Lower leg skin (tissue), 4 donors: Measurements from ENCODE around the gene CUL9. TPM values are rescaled to one million over a fixed set of nuclear protein-coding genes. Genes with fewer than 3 reads are reported as not detected.
A peak's percentile ranks its signal among the peaks of the same experiment; 100 is the strongest.

Experiments used
- DNase-seq, 2 donors: peaks; one replicate each; pipeline ENCODE4 v3.0.0-alpha.2; 2019; ENCODE audit warnings: low spot score in 2 of 2
- H3K4me3 ChIP-seq: fragments of 200-600 bp; sonication (generic); 2 replicates; pipeline ENCODE4 v1.5.1; 2017; ENCODE audit warnings: mild to moderate bottlenecking, low read depth; ENCODE audit not compliant: poor library complexity, severe bottlenecking
- CTCF ChIP-seq, 3 donors: fragments of 450-650 bp; IDR thresholded peaks; one replicate each; pipeline ENCODE4 v1.5.1; 2016; ENCODE audit warnings: antibody characterized with exemption in 3 of 3, mild to moderate bottlenecking in 3 of 3, moderate library complexity in 2 of 3
- POLR2A ChIP-seq, 2 donors: fragments of 450-650 bp; IDR thresholded peaks; one replicate each; pipeline ENCODE4 v1.6.1; 2016 to 2017; ENCODE audit warnings: antibody characterized with exemption in 2 of 2, mild to moderate bottlenecking in 1 of 2, moderate library complexity in 1 of 2
- WGBS, 2 donors: methylation state at CpG; one replicate each; pipeline ENCODE4 v1.1.5; 2018; 5-methylcytosine and 5-hydroxymethylcytosine counted together
- intact Hi-C: fragments of 100-400 bp; cut with DNase I; formaldehyde crosslinking; loops from one replicate; pipeline ENCODE4 v1.15.0; 2023; ENCODE audit warnings: low total_unique reads
- total RNA-seq, 4 donors: library from RNA; depleted of rRNA; stranded (reverse); fragments of >200 nt; gene quantifications; one replicate each; pipeline ENCODE4 v1.1.0, GENCODE V29; 2016

CUL9 gene
- total RNA-seq, 4 donors from 2014 or later: 38.7 to 64.4 (median 47.4) TPM

- TF ChIP-seq CTCF (IDR thresholded peaks at IDR 0.05): no peak
- TF ChIP-seq POLR2A (IDR thresholded peaks at IDR 0.05): no peak
- 66 to 68% methylated on average over 18 to 19 of the region's 20 CpGs for WGBS, 2 donors
- H3K4me3 ChIP-seq: no peak overlapping the region
- intact Hi-C loops: no loop called here
- DNase-seq: no peak
Observed at GRCh38 chr6:43221046-43221972, 39.3 kb downstream of the CUL9 start.

GRCh38 chr6:43222418-43223059, 40.5 kb downstream of the CUL9 start:
- 82 to 83% methylated on average over 15 of the region's 15 CpGs for WGBS, 2 donors
- no peak for TF ChIP-seq CTCF (IDR thresholded peaks at IDR 0.05)
- TF ChIP-seq POLR2A (IDR thresholded peaks at IDR 0.05): no peak
- intact Hi-C loops: no loop called here
- no peak overlapping the region for H3K4me3 ChIP-seq
- no peak for DNase-seq

GRCh38 chr6:43223175-43223574, 41.2 kb downstream of the CUL9 start:
- WGBS, 2 donors: 83 to 89% methylated on average over 14 of the region's 14 CpGs
- TF ChIP-seq POLR2A (IDR thresholded peaks at IDR 0.05): no peak
- no peak for TF ChIP-seq CTCF (IDR thresholded peaks at IDR 0.05)
- DNase-seq: no peak
- no peak overlapping the region for H3K4me3 ChIP-seq
- intact Hi-C loops: no loop called here

GRCh38 chr6:43226192-43226851, 44.3 kb downstream of the CUL9 start:
- no peak for DNase-seq
- intact Hi-C loops: no loop called here
- TF ChIP-seq CTCF (IDR thresholded peaks at IDR 0.05): no peak
- TF ChIP-seq POLR2A (IDR thresholded peaks at IDR 0.05): no peak
- 92 to 93% methylated on average over 11 of the region's 11 CpGs for WGBS, 2 donors
- H3K4me3 ChIP-seq: no peak overlapping the region

- no peak for TF ChIP-seq POLR2A (IDR thresholded peaks at IDR 0.05)
- WGBS, 2 donors: 2 to 7% methylated on average over 24 to 77 of the region's 82 CpGs
- peak; percentile 43 to 95 for DNase-seq
- H3K4me3 ChIP-seq: peak within 1 kb of the TSS; percentile 43
- intact Hi-C loops: no loop called here
Observed at GRCh38 chr6:43228951-43229802, 47.2 kb downstream of the CUL9 start, which contains the start of gene DNPH1. Gene DNPH1 (minus strand): TSS chr6:43229481. CDS start chr6:43229456, 25 bp downstream.
